Erythroblast (primary cell): ENCODE data around the gene CEBPB.

Experiments used
- GATA1 ChIP-seq: IDR thresholded peaks from 2 replicates; pipeline ENCODE4 v1.6.1; 2011; ENCODE audit warnings: low read depth, mild to moderate bottlenecking, control low read depth, low read length, moderate library complexity
- POLR2A ChIP-seq: IDR thresholded peaks from 2 replicates; pipeline ENCODE4 v1.6.1; 2011; ENCODE audit warnings: mild to moderate bottlenecking, low read length

DNA sequence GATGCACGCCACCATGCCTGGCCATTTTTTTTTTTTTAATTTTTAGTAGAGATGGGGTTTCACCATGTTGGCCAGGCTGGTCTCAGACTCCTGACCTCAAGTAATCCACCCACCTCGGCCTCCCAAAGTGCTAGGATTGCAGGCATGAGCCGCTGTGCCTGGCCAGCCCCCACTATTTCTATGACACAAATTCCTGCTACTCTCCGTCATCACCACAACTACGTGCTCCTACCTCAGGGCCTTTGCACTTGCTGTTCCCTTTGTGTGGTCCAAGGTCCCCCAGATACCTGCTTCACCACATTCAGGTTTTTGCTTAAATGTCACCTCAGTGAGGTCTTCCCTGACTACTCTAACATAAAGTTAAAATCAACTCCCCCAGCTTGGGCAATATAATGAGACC is 5.2 kb upstream of the CEBPB start:
- TF ChIP-seq POLR2A = no peak
- TF ChIP-seq GATA1 = no peak
